CD4-positive, alpha-beta T cell treated with Interferon alpha-2 for 1 hour (primary cell): ENCODE measurements around the gene GLOD5.

Source experiments
- DNase-seq, 2 donors: peaks; one replicate each; pipeline ENCODE4 v3.0.0-alpha.2; 2020 to 2022

GLOD5 gene

DNA sequence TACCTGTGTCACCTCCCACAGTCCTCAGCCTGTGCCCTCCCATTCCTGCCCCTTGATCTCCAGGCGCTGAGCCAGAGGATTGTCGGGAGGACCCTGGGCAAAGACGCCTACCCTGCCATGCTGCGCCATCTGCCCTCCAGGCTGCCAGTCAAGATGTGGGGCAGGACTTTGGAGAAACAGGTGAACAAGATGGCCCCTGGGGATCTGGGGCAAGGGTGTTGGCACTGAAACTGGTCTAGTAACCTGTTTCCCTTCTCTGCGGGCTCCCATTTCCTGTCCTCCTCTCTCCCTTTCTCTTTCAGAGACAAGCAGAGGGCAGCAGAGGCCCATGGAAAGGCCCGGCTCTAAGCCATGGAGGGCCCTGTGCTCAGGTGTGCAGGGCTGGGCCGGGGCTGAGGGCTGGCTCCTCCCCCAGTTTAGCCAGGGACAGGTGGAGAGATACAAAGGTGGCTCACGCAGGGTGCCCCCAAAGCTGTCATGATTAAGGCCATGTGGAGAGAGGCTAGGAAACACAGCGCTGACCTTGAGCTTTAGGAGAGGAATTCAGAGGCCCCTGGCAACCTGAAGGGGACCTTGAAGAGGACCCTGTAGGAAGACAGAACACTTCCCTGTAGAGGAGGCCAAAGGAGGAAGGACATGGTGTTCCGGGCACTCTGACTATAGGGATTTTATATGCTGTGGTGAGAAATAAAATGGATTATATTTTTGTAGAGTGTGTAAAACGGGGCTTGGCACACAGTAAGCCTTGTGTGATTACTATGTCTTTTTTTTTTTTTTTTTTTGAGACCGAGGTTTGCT is at the start of gene GLOD5:
TSS of gene GLOD5 (plus strand) at position 74 of the 798 bp plus-strand sequence. CDS start at position 118, 44 bp downstream.
- DNase-seq, result peak in 1 of 2 donors; percentile 14

DNA sequence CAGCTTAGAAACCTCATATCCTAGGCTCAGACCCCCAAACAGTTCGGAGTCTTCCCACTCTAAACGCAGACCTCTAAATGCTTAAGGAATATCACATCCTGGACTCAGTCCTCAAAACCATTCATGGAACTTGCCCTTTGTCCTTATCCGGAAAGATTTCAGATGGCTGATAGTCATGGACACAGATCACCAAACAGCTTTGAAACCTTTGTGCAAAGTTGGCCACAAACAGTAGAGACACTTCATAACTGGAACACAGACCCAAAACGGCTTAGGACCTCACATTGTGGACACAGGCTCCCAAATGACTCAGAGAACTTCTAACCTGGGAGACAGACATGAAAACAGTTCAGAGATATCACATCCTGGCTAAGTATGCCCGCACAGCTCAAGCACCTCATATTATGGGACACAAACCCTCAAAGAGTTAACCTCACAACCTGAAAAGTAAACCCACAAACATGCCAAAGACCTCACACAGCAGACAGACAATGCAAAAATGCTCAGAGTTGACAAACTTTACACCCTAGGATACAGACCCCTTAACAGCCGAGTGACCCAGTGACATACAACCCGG is 49.5 kb upstream of the GLOD5 start:
- no peak for DNase-seq

DNA sequence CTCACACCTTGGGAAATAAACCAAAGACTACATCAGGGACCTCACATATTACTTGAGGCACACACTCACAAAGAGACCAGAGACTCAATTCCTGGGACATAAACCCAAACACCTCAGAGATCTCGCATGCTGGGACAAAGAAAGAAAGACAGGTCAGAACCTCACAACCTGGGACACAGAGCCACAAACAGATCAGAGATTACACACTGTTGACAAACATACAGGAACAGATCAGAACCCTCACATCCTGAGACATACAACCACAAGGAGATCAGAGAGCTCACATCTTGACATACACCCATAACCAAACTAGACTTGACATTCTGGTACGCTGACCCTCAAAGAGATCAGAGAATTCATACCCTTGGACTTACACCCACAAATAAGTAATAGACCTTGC is 47.7 kb upstream of the GLOD5 start:
- DNase-seq, result no peak

DNA sequence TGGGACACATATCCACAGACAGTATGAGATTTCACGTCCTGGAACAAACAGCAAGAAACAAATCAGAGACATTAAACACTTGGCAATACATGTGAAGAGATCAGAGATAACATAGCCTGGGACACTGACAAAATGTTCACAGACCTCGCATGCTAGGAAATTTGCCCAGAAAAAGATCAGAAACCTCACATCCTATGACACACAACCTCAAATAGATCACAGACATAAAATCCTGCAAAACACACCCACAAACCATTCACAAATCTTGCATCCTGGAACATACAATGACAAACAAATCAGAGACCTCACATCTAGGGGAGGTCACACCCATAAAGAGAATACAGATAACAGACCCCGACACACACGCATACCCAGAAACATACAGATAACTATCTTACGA is 47.0 kb upstream of the GLOD5 start:
- peak in 1 of 2 donors; percentile 53 for DNase-seq

DNA sequence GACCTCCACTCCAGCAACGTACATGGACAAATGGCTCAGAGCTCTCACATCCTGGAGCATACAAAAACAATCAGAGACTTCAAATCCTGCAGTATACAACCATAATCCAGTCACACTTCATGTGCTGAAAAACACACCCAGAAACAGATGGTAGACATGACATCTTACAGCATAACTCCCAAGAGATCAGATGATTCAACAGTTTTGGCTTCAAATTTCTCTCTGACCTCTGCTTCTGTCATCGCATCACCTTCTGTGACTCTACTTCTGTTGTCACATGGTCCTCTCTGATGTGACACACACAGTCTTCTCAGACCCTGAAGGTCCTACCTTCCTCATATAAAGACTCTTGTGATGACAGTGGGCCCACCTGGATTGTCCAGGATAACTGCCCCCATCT is 46.5 kb upstream of the GLOD5 start:
- DNase-seq, result no peak

DNA sequence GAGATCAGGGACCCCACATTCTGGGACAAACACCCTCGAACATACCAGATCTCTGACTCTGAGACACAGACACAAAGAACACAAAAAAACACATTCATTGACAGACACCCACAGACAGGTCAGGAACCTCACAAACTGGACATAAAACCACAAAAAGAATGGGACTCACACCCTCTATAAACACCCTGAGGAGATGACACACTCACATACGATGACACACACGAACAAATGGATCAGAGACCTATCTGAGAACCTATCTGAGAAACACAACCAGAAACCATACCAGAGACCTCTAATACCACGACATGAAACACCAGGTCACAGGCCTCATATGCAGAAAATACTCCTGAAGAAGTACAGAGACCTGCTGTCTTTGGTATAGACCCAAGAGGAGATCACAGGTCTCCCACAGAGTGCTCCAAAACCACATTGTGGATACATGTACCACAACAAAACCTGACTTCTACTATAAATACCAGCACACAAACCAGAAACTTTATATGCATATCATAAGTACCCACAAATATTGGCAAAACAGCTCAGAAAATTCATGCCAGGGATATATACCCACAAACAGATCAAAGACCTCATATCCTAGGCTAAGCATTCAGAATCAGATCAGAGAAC is 45.6 kb upstream of the GLOD5 start:
- peak in 1 of 2 donors; percentile 29 for DNase-seq

DNA sequence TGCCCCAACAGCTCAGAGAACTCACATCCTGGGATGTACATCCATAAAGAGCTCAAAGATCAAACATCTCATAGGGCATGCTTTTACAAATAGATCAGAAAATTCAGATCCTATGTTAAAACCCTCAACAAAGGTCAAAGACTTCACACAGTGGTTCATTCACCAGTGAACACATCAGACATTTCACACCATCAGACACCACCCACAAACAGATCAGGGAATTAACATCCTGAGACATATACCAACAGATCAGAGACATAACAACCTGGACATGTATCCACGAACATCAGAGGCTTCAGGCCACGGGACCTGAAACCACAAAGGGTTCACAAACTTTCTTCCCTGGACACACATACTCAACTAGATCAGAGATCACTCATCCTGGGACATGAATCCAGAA is 41.6 kb upstream of the GLOD5 start:
- peak in 1 of 2 donors; percentile 21 for DNase-seq

DNA sequence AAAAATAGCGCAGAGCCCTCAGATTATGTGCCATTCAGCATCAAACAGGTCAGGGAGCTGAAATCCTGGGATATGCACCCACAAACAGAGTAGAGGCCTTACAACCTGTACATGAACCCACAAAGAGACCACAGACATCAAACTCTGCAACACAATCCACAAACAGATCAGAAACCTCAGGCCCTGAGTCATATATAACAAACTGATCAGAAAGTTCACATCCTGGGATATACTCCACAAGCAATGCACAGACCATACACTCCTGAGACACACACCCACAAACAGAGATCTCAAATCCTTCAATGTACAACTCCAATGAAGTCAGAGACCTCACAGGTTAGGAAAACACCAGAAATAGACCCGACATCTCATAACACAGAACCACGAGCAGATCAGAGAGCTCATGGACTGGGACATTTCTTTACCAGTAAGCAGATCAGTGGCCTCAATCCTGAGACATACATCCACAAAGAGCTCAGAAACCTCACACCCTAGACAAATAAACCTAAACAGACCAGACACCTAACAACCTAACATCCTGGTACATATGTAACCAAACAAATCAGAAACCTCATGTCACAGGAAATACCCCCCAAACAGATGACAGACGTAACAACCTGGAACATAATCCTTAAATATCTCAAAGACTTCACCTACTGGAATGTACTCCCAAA is 40.8 kb upstream of the GLOD5 start:
- DNase-seq, result peak in 1 of 2 donors; percentile 36

DNA sequence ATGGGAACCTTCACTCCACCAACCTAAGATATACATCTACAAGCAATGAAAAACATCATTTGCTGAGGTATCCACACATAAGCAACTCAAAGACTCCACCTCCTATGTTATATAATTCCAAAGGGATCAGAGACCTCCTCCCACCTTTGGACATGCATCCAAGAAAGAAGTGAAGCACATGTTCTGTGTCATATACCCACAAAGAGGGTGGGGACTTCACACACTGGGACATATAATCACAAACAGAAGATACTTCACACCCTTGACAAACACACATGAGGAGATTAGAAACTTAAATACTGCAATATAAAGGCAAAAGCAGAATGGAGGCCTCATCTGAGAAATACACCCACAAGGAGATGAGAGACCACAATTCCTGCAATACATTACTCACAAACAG is 39.6 kb upstream of the GLOD5 start:
- no peak for DNase-seq

DNA sequence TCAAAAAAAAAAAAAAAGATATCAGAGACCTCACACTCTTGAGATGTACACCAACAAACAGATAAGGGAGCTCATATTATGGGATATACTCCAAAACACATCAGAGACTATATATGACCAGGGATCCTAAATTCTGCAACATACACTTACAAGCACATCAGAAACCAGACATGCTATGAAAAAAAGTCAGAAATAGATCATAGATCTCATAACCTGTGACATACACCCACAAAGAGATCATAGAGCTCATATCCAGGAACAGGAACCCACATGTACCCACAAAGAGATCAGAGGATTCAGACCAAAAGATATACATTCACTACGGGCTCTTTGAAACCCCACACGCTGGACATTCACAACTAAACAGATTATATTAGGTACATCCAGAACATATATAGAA is 35.0 kb upstream of the GLOD5 start:
- DNase-seq, result no peak

DNA sequence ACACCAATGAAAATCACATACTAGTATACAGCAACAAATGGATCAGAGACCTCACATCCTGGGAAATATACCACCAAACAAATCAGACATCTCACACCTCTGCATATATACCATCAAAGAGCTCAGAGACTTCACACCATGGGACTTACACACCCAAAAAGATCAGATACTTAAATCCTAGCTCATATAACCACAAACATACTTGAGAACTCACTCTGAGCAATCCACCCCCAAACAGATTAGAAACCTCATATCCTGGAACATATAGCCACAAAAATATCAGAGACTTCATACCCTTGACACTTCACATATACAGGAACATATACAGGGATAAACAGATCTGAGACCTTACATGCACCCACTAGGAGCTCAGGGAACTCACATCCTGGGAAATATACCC is 32.9 kb upstream of the GLOD5 start:
- DNase-seq, result no peak

DNA sequence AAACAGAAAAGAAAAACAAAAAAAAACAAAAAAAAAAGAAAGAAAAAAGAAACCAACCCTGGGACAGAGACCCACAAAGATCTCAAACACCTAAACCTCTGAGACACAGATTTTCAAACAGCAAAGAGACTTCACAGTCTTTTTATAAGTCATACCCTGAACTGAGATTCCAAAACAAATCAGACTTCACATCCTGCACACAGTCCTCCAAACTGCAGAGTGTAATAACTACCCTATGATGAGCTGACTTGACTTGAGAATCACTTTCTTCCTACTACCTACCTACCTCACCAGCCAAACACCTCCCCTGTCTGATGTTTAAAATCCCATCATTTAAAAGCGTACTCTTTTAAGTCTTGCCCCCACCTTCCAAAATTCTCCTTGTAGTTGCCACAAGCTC is 25.2 kb upstream of the GLOD5 start:
- no peak for DNase-seq

DNA sequence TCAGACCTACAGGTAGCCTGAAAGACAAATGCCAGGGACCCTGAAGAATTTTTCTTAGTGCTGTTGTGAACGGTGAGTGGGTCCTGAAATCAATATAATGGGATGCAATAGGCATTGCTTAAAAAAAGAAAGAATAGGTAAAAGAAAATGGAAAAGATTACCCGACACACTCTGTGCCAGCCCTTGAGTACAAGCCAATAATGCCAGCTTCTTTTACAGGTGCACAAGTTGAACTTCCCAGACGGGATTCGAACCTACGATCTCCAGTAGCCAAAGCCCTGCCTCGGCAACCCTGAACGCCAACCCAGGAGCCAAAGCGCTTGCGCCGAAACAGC is 24.7 kb upstream of the GLOD5 start:
- no peak for DNase-seq

DNA sequence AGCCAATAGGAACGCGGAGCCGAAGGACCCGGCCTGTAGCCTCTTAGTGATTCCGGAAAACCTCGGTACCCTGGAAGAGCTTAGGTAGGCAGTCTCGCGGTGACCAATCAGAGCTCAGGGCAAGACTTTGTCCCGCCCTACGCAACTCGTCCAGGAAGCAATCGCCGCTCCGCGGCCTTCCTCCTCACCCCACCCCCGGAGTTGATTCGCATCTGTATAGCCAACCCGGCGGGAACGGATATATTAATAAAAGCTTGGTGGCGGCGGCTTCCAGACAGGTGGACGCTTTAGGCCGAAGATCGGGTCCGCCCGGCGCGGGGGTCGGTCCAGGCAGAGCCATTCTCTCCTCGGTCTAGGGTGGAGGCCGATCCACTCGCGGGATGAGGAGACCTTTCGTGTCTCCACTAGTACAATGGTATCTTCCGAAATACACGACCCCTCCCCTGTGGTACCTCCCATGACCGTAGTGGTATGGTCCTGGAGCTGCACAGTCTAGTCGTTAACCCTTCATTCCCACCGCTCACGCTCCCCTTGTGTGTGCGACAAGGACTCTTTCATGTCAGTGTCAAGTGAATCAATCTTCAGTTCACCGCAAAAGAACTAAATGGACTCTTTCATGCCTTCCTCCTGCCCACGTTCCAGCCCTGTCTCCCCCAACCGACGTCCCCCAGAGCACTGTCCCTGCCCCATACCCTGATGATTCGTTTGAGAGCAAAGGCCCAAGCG is 24.2 kb upstream of the GLOD5 start:
- DNase-seq, result peak; percentile 95 to 96

DNA sequence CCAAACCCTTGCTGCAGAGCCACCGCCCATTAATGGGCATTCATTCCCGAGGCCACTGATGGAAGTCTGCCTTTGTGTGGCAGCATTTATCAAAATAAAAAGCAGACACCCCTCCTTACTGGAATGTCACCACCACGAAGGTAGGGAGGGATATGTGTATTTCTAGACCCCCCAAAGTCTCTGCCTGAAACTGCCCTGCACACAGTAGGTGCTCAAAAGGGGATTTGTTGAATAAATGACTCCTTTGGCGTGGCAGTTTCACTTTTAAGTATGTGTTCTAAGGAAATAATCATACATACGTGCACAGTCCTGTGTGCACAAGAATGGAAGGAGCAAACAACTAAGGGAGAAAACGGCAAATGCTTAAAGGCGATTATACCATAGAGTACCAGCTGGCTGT is 23.6 kb upstream of the GLOD5 start:
- no peak for DNase-seq

DNA sequence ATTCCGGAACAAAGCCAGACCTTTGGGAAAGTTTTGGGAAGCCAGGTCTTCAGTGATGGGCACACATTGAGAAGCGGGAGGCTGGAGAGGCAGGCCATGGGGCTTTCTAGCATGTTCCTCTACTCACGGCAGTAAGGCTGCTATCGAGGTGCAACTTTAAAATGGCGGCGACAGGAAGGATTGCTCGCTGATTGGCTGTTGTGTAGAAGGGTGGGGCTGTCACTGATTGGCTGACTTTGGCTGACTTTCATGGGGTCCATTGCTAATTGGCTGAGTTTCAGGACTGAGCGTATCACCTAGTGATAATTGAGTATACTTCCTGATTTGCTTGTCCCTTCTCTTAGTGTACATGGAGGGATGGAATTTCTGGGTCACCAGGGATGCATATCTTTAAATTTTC is 19.7 kb upstream of the GLOD5 start:
- no peak for DNase-seq

DNA sequence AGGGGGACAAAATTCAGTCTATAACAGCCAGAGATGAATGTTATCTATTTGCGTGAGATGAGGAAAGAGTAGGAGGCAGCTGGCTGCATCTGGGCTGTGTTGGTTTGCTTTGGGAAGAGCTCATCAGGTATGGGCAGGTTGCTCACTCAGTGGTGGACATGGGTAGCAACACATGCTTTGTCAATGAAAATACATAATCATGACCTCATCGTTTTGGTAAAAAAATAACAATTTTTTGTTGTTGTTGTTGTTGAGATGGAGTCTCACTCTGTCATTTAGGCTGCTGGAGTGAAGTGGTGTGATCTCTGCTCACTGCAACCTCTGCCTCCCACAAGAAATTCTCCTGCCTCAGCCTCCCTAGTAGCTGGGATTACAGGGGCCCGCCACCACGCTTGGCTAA is 16.3 kb upstream of the GLOD5 start:
- no peak for DNase-seq

DNA sequence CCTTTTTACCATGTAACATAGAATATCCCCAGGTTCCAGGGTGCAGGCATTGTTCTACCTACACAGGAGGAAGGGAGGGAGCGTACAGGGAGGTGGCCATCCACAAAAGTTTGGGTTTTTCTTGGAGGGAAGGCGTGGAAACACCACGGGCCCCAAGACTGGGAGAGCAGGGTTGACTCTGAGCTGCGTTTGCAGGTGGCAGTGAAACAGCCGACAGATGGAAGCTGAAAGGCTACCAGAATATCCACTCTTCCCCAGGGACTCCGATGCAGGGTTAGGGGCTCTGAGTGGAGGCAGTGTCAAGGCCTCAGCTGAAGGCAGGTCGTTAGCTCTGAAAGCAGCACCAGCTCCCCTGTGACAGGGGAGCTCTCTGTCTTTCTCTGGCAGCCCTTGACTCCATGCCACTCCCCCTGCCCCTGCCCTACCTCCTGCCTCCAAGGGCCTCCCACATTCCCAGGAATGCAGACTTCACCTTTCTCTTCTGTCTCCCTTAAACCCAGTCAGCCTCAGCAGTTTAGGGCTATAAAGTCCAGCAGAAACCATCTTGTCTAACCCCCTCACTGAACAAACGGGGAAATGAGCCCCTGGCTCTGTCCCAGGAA is 14.0 kb upstream of the GLOD5 start:
- DNase-seq, result no peak

DNA sequence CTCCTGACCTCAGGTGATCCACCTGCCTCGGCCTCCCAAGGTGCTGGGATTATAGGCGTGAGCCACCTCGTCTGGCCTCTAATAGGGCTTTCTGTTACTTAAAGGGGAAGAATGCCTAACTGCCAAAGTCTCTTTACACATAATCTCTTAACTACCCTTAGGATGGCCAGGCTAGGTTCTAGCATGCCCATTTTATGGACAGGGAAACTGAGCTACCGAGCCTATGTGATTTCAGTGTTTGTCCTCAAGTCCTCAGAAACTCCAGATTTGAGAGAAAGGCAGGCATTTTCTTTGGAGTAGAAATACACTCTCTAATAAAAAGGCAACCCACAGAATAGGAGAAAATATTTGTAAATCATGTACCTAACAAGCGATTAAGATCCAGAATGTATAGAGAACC is 12.4 kb upstream of the GLOD5 start:
- DNase-seq, result no peak

DNA sequence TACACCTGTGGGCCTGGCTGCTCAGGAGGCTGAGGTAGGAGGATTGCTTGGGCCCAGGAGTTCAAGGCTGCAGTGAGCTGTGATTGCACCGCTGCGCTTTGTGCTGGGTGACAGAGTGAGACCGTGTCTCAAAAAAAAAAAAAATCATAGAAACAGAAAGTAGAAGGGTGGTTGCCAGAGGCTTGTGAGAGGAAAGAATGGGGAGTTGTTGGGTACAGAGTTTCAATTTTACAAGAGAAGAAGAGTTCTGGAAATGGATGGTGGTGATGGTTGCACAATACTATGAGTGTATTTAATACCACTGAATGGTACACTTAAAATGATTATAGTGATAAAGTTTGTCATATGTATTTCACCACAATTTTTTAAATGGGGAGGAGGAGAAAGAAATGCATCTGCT is 10.2 kb upstream of the GLOD5 start:
- DNase-seq, result no peak

DNA sequence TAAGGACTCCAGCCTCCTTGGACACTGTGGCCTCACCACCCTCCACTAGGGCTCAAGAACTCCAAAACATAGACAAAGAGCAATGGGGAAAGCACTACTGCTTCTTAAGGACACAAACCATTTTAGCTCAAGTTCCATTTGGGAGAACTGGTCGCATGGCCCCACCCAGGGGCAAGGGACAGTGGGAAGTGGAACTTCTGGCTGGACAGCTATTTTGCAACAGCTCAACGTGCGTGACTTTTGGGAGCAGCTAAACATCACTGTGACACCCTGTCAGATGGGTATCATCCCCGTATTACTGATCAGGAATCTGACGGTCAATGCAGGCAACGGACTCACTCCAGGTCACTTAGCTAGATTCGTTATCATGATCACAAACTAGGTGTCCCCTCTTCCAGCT is 9.0 kb upstream of the GLOD5 start:
- DNase-seq, result no peak

DNA sequence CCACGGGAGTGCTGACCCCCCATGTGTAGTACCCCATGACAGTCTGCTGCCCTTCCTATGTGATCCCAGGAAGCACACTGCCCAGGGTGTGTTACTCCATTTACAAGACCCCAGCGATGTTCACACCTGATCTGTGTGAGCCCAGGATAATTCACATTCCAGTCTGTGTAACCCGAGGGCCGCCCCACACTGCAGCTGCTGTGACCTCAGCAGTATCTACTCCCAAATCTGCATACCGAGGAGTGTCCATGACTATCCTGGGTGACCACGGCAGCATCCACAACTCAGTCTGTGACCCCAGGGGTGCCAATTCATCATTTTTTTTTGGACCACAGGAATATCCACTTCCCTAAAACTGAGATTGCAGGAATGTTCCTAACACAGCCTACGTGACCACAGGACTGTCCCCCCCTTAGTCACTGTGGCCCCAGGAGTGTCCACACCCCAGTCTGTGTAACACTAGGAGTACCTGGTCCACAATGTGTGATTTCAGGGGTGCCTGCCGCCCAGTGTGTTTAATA is 7.8 kb upstream of the GLOD5 start:
- DNase-seq, result no peak

DNA sequence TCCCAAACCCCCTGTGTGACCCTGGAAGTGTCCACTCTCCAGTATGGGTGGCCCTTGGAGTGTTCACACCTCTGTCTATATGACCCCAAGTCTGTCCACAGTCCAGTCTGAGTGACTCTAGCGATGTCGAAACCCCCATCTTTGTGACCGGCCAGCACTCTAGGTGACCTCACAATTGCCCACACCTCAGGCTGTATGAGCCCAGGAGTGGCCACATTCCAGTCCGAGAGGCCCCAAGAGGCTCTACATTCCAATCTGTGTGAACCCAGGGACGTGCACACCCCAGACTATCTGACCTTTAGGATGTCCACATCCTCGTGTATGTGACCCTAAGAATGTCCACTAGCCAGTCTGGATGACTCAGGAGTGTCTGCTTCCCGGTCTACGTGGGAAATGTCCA is 7.3 kb upstream of the GLOD5 start:
- DNase-seq, result no peak
